ENCODE results near the gene GLYATL2. TPM values are rescaled to one million over a fixed set of nuclear protein-coding genes. Genes with fewer than 3 reads are reported as not detected.
A peak's percentile ranks its signal among the peaks of the same experiment; 100 is the strongest.

The GLYATL2 gene
- total RNA-seq, 1 experiment from 2014 or later = not detected

GRCh38 chr11:58796333-58796732 lies 48.2 kb downstream of the GLYATL2 start:
- H3K4me1 ChIP-seq (ENCODE audit: control insufficient read depth, insufficient read depth, low read length) = no peaks in the 10 kb centered on the region
- H3K27me3 ChIP-seq (ENCODE audit: control insufficient read depth, insufficient read depth, low read length) = no peaks in the 10 kb centered on the region
- no peaks in the 10 kb centered on the region for H3K36me3 ChIP-seq (ENCODE audit: control insufficient read depth, insufficient read depth, low read length)
- H3K4me3 ChIP-seq (ENCODE audit: low read depth in 2 of 2, low read length in 2 of 2) = no peak overlapping the region
- POLR2A ChIA-PET = no interaction called here
- no peak for ATAC-seq
- CTCF ChIA-PET = no interaction called here
- in situ Hi-C loops (cut with HindIII; ENCODE audit: low pct_unique_long_range_greater_than_20kb, low sequenced_read_pairs) (no loop called here), intact Hi-C loops (cut with micrococcal nuclease; ENCODE audit: unreplicated experiment) (no loop called here)
- H3K27ac ChIP-seq (ENCODE audit: low read length) = no peak overlapping the region
- BruUV-seq (replicated peaks) = no TSS peak
- no peak for DNase-seq (ENCODE audit: low read depth, low spot score)
- no peaks in the 10 kb centered on the region for H3K9me3 ChIP-seq (ENCODE audit: control insufficient read depth, insufficient read depth, low read depth, low read length)
- TF ChIP-seq POLR2AphosphoS5 (IDR thresholded peaks at IDR 0.05; ENCODE audit: low read depth, low read length) (no peak), REST (IDR thresholded peaks at IDR 0.05; ENCODE audit: insufficient read depth in 1 of 2, low read depth in 2 of 2, low read length in 1 of 2) (no peak), CTCF (IDR thresholded peaks at IDR 0.05) (no peak), SIN3A (IDR thresholded peaks at IDR 0.05; ENCODE audit: borderline replicate concordance, insufficient read depth, low read depth, low read length) (no peak), TCF7L2 (IDR thresholded peaks at IDR 0.05; ENCODE audit: low read depth, low read length) (no peak)

GRCh38 chr11:58788355-58789023 lies 56.0 kb downstream of the GLYATL2 start:
- ChIA-PET CTCF (no interaction called here), POLR2A (no interaction called here)
- Histone ChIP-seq H3K27ac (ENCODE audit: low read length) (no peak overlapping the region), H3K27me3 (ENCODE audit: control insufficient read depth, insufficient read depth, low read length) (no peaks in the 10 kb centered on the region), H3K36me3 (ENCODE audit: control insufficient read depth, insufficient read depth, low read length) (no peaks in the 10 kb centered on the region), H3K9me3 (ENCODE audit: control insufficient read depth, insufficient read depth, low read depth, low read length) (no peaks in the 10 kb centered on the region), H3K4me3 (ENCODE audit: low read depth in 2 of 2, low read length in 2 of 2) (no peak overlapping the region), H3K4me1 (ENCODE audit: control insufficient read depth, insufficient read depth, low read length) (no peaks in the 10 kb centered on the region)
- peak; percentile 82 for ATAC-seq
- peak; percentile 89 for TF ChIP-seq CTCF (IDR thresholded peaks at IDR 0.05)
- TF ChIP-seq TCF7L2 (IDR thresholded peaks at IDR 0.05; ENCODE audit: low read depth, low read length) = no peak
- in situ Hi-C loops (cut with HindIII; ENCODE audit: low pct_unique_long_range_greater_than_20kb, low sequenced_read_pairs) = no loop called here
- peak; percentile 43 for DNase-seq (ENCODE audit: low read depth, low spot score)
- no TSS peak for BruUV-seq (replicated peaks)
- intact Hi-C loops (cut with micrococcal nuclease; ENCODE audit: unreplicated experiment) = loop anchor here (1.0 kb wide), 1 partner anchor 134 kb away; no protein-coding TSS in a partner anchor
